Sigmoid colon (tissue), 4 donors: ENCODE results near the gene PRDX6.

ENCODE experiments used
- CTCF ChIP-seq, 4 experiments: fragments of 450-650 bp in 3 of 4; fragments of 200-600 bp in 1 of 4; IDR thresholded peaks; one replicate each; pipeline ENCODE4 v1.5.1; 2016 to 2019; ENCODE audit warnings: antibody characterized with exemption in 4 of 4, mild to moderate bottlenecking in 3 of 4, moderate library complexity in 2 of 4
- EP300 ChIP-seq, 4 donors: sonication (generic); formaldehyde crosslinking; IDR thresholded peaks; one replicate each; pipeline ENCODE4 v1.6.1; 2017; ENCODE audit warnings: antibody characterized with exemption in 4 of 4
- POLR2A ChIP-seq, 2 donors: fragments of 450-650 bp; IDR thresholded peaks; one replicate each; pipeline ENCODE4 v1.6.1; 2016; ENCODE audit warnings: antibody characterized with exemption in 2 of 2, mild to moderate bottlenecking in 2 of 2, moderate library complexity in 2 of 2
- POLR2AphosphoS5 ChIP-seq, 4 donors: sonication (generic); formaldehyde crosslinking; IDR thresholded peaks; one replicate each; pipeline ENCODE4 v1.6.1; 2017; ENCODE audit warnings: antibody characterized with exemption in 4 of 4

- no peak for TF ChIP-seq CTCF (IDR thresholded peaks at IDR 0.05)
- no peak for TF ChIP-seq POLR2A (IDR thresholded peaks at IDR 0.05)
- no peak for TF ChIP-seq POLR2AphosphoS5 (IDR thresholded peaks at IDR 0.05)
- no peak for TF ChIP-seq EP300 (IDR thresholded peaks at IDR 0.05)
Observed at GRCh38 chr1:173469656-173470055, 7.5 kb upstream of the PRDX6 start.
